ENCODE measurements around the gene DHTKD1.

Gene DHTKD1

GRCh38 chr10:12045596-12045995, 23.2 kb upstream of the DHTKD1 start:
- POLR2A ChIA-PET = no interaction called here
- H3K27ac ChIP-seq (ENCODE audit: extremely low read depth, low read depth, low read length) = no peak overlapping the region
- peaks cover 10% of the 10 kb centered on the region for H3K4me1 ChIP-seq (ENCODE audit: control insufficient read depth, insufficient read depth, low read length)
- TF ChIP-seq EGR2 (tag by site-specific recombination; IDR thresholded peaks at IDR 0.05; ENCODE audit: low read depth) (no peak), ZNF600 (tag by site-specific recombination; IDR thresholded peaks at IDR 0.05) (no peak), ZBTB44 (tag by site-specific recombination; IDR thresholded peaks at IDR 0.05) (no peak), ZNF518A (tag by site-specific recombination; conservative IDR thresholded peaks at IDR 0.05; ENCODE audit: low read depth) (no peak)
- CTCF ChIA-PET = no interaction called here
- no peaks in the 10 kb centered on the region for H3K9me3 ChIP-seq (ENCODE audit: control insufficient read depth, insufficient read depth, low read depth, low read length)
- no peak overlapping the region for H3K4me3 ChIP-seq (ENCODE audit: low read depth, low read length)
- no peaks in the 10 kb centered on the region; a peak in 1 of 3 replicates for H3K36me3 ChIP-seq (ENCODE audit: control insufficient read depth in 2 of 2, insufficient read depth in 1 of 2, low read length in 2 of 2)

GRCh38 chr10:12048547-12048946, 20.2 kb upstream of the DHTKD1 start:
- POLR2A ChIA-PET = interaction anchor here (1.7 kb wide), 1 partner anchor 22 kb away, joined by 3 read pairs; no protein-coding TSS in a partner anchor
- H3K27ac ChIP-seq (ENCODE audit: extremely low read depth, low read depth, low read length) = no peak overlapping the region
- TF ChIP-seq WT1 (tag by site-specific recombination; IDR thresholded peaks at IDR 0.05) (no peak), ZNF501 (tag by site-specific recombination; IDR thresholded peaks at IDR 0.05) (no peak), ZNF76 (tag by site-specific recombination; IDR thresholded peaks at IDR 0.05; ENCODE audit: borderline replicate concordance, low read depth) (no peak), IKZF3 (tag by site-specific recombination; IDR thresholded peaks at IDR 0.05) (no peak)
- H3K4me1 ChIP-seq (ENCODE audit: control insufficient read depth, insufficient read depth, low read length) = peaks cover 1% of the 10 kb centered on the region
- no peaks in the 10 kb centered on the region; a peak in 1 of 3 replicates for H3K36me3 ChIP-seq (ENCODE audit: control insufficient read depth in 2 of 2, insufficient read depth in 1 of 2, low read length in 2 of 2)
- CTCF ChIA-PET = no interaction called here
- H3K9me3 ChIP-seq (ENCODE audit: control insufficient read depth, insufficient read depth, low read depth, low read length) = no peaks in the 10 kb centered on the region
- no peak overlapping the region for H3K4me3 ChIP-seq (ENCODE audit: low read depth, low read length)

- no peak for TF ChIP-seq OVOL3 (tag by site-specific recombination; IDR thresholded peaks at IDR 0.05)
- TF ChIP-seq ZBTB44 (tag by site-specific recombination; IDR thresholded peaks at IDR 0.05) = no peak
- no peak for TF ChIP-seq ZNF544 (tag by site-specific recombination; IDR thresholded peaks at IDR 0.05)
- TF ChIP-seq ZBTB48 (tag by site-specific recombination; IDR thresholded peaks at IDR 0.05) = no peak
- TF ChIP-seq ZNF366 (tag by site-specific recombination; conservative IDR thresholded peaks at IDR 0.05) = no peak
- no peak for TF ChIP-seq ZNF140 (tag by site-specific recombination; IDR thresholded peaks at IDR 0.05)
- no peak for TF ChIP-seq ZNF585B (tag by site-specific recombination; IDR thresholded peaks at IDR 0.05)
- no peak for TF ChIP-seq KLF1 (tag by site-specific recombination; IDR thresholded peaks at IDR 0.05)
- no peak overlapping the region for H3K4me3 ChIP-seq (ENCODE audit: low read depth, low read length)
- H3K27ac ChIP-seq (ENCODE audit: extremely low read depth, low read depth, low read length) = no peak overlapping the region
- POLR2A ChIA-PET = no interaction called here
- H3K4me1 ChIP-seq (ENCODE audit: control insufficient read depth, insufficient read depth, low read length) = no peaks in the 10 kb centered on the region; the same call in 1 of the 2 replicates
- no peaks in the 10 kb centered on the region for H3K9me3 ChIP-seq (ENCODE audit: control insufficient read depth, insufficient read depth, low read depth, low read length)
- no peaks in the 10 kb centered on the region; a peak in 1 of 3 replicates for H3K36me3 ChIP-seq (ENCODE audit: control insufficient read depth in 2 of 2, insufficient read depth in 1 of 2, low read length in 2 of 2)
- CTCF ChIA-PET = interaction anchor here (0.8 to 1.2 kb wide), 2 partner anchors 54 to 268 kb away, joined by 3 to 5 read pairs; no protein-coding TSS in a partner anchor
Observed at GRCh38 chr10:12050528-12050927, 18.2 kb upstream of the DHTKD1 start.
